DND-41 (cell line): ENCODE data around the gene LRP5.

Source experiments
- ATAC-seq: fragments of 200-7000 bp; cut with Tn5 transposase; 3 replicates; pipeline ENCODE4 v1.9.1; 2021; ENCODE audit warnings: low read depth; ENCODE audit not compliant: insufficient read depth
- DNase-seq: peaks from one replicate; pipeline ENCODE4 v3.0.0-alpha.2; 2020
- H2AFZ ChIP-seq: 2 replicates; pipeline ENCODE4 v1.6.0; 2012; ENCODE audit warnings: low read depth, low read length
- H3K27ac ChIP-seq: 2 replicates; pipeline ENCODE4 v1.5.1; 2012; ENCODE audit warnings: low read length, inconsistent platforms
- H3K27me3 ChIP-seq: fragments of 200-600 bp; sonication (generic); 2 replicates; pipeline ENCODE4 v1.6.0; 2012; ENCODE audit warnings: low read length, mild to moderate bottlenecking, inconsistent platforms; ENCODE audit not compliant: insufficient read depth, poor library complexity
- H3K36me3 ChIP-seq: 2 replicates; pipeline ENCODE4 v1.5.1; 2012; ENCODE audit warnings: low read length, inconsistent platforms; ENCODE audit not compliant: insufficient read depth
- H3K4me1 ChIP-seq: 2 replicates; pipeline ENCODE4 v1.5.1; 2012; ENCODE audit warnings: mild to moderate bottlenecking, low read length; ENCODE audit not compliant: insufficient read depth
- H3K4me2 ChIP-seq: 2 replicates; pipeline ENCODE4 v1.6.0; 2012; ENCODE audit warnings: mild to moderate bottlenecking, moderate library complexity, low read length, inconsistent platforms; ENCODE audit not compliant: insufficient read depth
- H3K4me3 ChIP-seq, 2 experiments: fragments of 200-600 bp in 1 of 2; shearing (Covaris generic) in 1 of 2; 2 replicates each; pipeline ENCODE4 v1.5.1; 2012 to 2016; ENCODE audit warnings: inconsistent platforms in 2 of 2, low read length in 2 of 2, mild to moderate bottlenecking in 2 of 2, low read depth in 1 of 2, moderate library complexity in 1 of 2
- H3K79me2 ChIP-seq: 2 replicates; pipeline ENCODE4 v1.6.0; 2012; ENCODE audit warnings: low read length, inconsistent platforms; ENCODE audit not compliant: insufficient read depth
- H3K9ac ChIP-seq: 2 replicates; pipeline ENCODE4 v1.6.0; 2012; ENCODE audit warnings: low read depth, mild to moderate bottlenecking, inconsistent platforms, low read length, moderate library complexity
- H3K9me3 ChIP-seq: 2 replicates; pipeline ENCODE4 v1.5.1; 2012; ENCODE audit warnings: low read length, moderate library complexity, mild to moderate bottlenecking, inconsistent platforms; ENCODE audit not compliant: insufficient read depth, severe bottlenecking
- H4K20me1 ChIP-seq: 2 replicates; pipeline ENCODE4 v1.6.0; 2012; ENCODE audit warnings: low read length; ENCODE audit not compliant: insufficient read depth
- EZH2 ChIP-seq: IDR thresholded peaks from 3 replicates; pipeline ENCODE4 v1.6.1; 2012; ENCODE audit warnings: borderline replicate concordance, low read depth, mild to moderate bottlenecking, moderate library complexity, low read length, inconsistent platforms; ENCODE audit not compliant: severe bottlenecking
- TF ChIP-seq, protein P1 (sequence below): IDR thresholded peaks from 2 replicates; pipeline ENCODE4 v1.5.1; 2012; ENCODE audit warnings: borderline replicate concordance, low read length, moderate library complexity, mild to moderate bottlenecking; ENCODE audit not compliant: poor library complexity, severe bottlenecking; ENCODE audit errors: extremely low read depth

Gene LRP5

DNA sequence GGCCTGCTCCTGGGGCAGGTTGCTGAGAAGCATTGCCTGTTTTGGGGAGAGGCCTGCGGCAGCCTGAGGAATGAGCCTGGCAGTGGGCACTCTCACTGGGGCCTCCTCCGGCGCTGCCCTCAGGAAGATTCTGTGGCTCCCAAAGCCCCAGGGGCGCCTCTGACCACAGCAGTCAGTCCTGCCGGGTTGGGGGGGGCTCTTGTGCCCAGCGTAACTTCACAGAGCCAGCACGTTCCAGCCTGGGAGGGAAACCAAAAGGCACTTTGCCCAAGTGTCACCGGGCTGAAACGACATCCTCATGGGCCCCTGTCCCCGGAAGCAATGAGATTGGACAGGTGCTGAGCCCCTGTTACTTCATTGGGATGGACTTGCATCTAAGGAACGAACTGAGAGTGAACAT lies 4.3 kb upstream of the LRP5 start:
- 0 out of 2 replicates have a peak, but pooled peaks cover 5% of the 10 kb centered on the region for H4K20me1 ChIP-seq
- no peak overlapping the region for H3K4me2 ChIP-seq
- no peak overlapping the region for H2AFZ ChIP-seq

DNA sequence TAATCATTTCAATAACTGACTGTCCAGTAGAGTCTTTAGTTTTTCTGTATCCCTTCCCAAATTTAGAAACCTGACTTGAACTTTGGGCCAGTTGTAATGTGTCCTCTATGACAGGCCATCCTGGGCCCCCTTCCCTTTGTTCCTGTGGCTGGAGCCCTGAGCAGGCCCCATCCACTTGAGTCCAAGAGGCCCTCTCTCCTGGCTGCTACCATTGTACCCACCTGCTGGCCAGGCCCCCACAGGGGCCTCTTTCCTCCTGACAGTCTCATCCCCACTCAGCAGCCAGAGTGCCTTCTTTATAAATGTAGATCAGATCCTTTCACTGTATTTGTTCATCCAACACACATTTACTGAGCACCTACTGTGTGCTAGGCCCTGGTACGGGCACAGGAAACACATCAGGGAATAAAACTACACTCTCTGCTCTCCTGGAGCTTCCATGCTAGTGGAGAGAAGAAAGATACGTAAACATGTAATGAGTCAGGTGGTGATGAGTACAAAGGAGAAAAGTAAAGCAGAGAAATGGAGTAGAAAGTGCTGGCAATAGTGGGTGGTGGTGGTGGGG lies 2.7 kb upstream of the LRP5 start:
- Histone ChIP-seq H3K4me1 (peaks cover 20% of the 10 kb centered on the region), H2AFZ (no peak overlapping the region), H3K4me2 (no peak overlapping the region), H3K79me2 (peaks cover 15% of the 10 kb centered on the region), H3K27ac (no peak overlapping the region), H3K9me3 (no peaks in the 10 kb centered on the region), H3K4me3 (no peak overlapping the region), H3K36me3 (no peaks in the 10 kb centered on the region), H3K27me3 (no peaks in the 10 kb centered on the region), H4K20me1 (peaks cover 14% of the 10 kb centered on the region), H3K9ac (no peak overlapping the region)
- ATAC-seq (no peak), DNase-seq (no peak)
- TF ChIP-seq, protein P1, sequence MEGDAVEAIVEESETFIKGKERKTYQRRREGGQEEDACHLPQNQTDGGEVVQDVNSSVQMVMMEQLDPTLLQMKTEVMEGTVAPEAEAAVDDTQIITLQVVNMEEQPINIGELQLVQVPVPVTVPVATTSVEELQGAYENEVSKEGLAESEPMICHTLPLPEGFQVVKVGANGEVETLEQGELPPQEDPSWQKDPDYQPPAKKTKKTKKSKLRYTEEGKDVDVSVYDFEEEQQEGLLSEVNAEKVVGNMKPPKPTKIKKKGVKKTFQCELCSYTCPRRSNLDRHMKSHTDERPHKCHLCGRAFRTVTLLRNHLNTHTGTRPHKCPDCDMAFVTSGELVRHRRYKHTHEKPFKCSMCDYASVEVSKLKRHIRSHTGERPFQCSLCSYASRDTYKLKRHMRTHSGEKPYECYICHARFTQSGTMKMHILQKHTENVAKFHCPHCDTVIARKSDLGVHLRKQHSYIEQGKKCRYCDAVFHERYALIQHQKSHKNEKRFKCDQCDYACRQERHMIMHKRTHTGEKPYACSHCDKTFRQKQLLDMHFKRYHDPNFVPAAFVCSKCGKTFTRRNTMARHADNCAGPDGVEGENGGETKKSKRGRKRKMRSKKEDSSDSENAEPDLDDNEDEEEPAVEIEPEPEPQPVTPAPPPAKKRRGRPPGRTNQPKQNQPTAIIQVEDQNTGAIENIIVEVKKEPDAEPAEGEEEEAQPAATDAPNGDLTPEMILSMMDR, result no peak
- no peak for TF ChIP-seq EZH2

More for the DNA sequence above, 4.3 kb upstream of the LRP5 start:
- no peak for DNase-seq
- Histone ChIP-seq H3K27ac (no peak overlapping the region), H3K9ac (no peak overlapping the region), H3K9me3 (peaks cover 4% of the 10 kb centered on the region), H3K36me3 (no peaks in the 10 kb centered on the region), H3K4me3 (no peak overlapping the region), H3K27me3 (no peaks in the 10 kb centered on the region), H3K4me1 (peaks cover 3% of the 10 kb centered on the region; the same call in 1 of the 2 replicates), H3K79me2 (no peaks in the 10 kb centered on the region)
- no peak for ATAC-seq
- TF ChIP-seq, protein P1, result no peak
- TF ChIP-seq EZH2, result no peak

GRCh38 chr11:68311160-68312116 lies 953 bp upstream of the LRP5 start:
- Histone ChIP-seq H3K4me1 (peaks cover 29% of the 10 kb centered on the region), H3K9ac (no peak overlapping the region), H3K4me3 (no peak overlapping the region), H3K9me3 (no peaks in the 10 kb centered on the region), H3K27ac (no peak overlapping the region), H3K27me3 (no peaks in the 10 kb centered on the region), H3K36me3 (no peaks in the 10 kb centered on the region), H3K4me2 (peak overlapping the region; percentile 42; the same call in 1 of the 2 replicates), H4K20me1 (peaks cover 24% of the 10 kb centered on the region), H3K79me2 (peaks cover 26% of the 10 kb centered on the region), H2AFZ (no peak overlapping the region)
- DNase-seq (no peak), ATAC-seq (no peak)
- TF ChIP-seq, protein P1, result no peak
- no peak for TF ChIP-seq EZH2
